Fibroblast of skin of left quadriceps (primary cell): ENCODE data around the gene RNF32.
"Not testable (repeated sequence)": the region's sequence is repeated elsewhere in the genome, so short reads cannot be mapped to it uniquely, and the experiment has no call there.

ENCODE experiments used
- DNase-seq, 2 experiments: peaks; one replicate each; pipeline ENCODE4 v3.0.0-alpha.2; 2013; ENCODE audit warnings: low read depth in 2 of 2

Gene RNF32

DNA sequence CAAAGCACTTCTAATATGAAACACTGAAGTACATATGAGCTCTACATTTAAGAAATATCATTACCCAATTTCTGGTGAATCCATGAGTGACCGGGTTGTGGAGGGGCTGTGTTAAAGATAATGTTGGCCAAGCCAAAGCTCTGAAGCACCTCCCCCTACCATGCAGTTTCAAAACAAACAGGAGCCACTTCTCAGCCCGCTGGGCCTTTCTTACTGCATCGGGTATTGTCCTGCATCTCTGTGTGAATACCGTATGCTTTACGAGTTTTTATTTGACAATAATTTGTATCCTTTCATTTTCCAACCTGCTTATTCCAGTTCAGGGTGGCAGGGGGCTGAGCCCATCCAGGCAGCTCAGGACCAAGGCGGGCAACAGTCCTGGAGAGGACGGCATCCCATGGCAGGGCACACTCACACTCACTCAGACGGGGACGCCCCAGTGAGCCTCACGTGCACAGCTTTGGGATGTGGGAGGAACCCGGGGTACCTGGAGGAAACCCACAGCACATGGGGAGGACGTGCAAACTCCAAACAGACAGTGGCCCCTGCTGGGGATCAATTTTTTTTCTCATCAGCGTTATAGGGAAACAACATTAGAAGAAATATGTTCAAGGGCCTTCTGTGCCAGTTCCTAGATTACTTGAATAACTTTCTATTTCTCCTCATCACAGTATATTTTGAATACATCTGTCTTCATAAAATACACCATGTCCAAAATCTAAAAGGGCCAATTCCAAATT lies 1.9 kb downstream of the RNF32 start:
- DNase-seq, result no peak

DNA sequence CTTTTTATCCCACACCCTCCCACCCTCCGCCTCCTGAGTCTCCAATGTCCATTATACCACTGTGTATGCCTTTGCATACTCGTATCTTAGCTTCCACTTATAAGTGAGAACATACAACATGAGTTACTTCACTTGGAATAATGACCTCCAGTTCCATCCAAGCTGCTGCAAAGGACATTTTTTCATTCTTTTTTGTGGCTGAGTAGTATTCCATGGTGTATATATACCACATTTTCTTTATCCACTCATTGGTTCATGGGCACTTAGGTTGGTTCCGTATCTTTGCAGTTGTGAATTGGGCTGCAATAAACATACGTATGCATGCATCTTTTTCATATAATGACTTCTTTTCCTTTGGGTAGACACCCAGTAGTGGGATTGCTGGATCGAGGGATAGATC lies 6.8 kb downstream of the RNF32 start:
- not testable (repeated sequence) for DNase-seq

DNA sequence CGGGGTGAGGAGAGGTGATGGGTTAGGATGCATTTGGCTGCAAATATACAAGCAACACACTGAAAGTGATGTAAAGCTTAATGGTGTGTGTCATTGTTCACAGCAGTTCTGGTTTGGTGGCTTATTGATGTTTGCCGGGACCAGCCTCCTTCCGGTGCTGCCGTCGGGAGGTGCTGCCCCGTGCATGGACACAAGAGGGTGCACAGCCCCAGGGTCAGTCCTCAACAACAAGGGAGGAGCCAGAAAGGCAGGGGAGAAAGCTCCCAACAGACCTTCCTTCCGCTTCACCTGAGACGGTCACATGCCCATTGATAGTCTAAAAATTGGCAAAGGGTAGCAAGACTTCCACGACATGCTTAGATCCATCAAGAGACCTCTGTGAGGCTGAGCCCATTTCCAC lies 9.5 kb downstream of the RNF32 start:
- no peak for DNase-seq

DNA sequence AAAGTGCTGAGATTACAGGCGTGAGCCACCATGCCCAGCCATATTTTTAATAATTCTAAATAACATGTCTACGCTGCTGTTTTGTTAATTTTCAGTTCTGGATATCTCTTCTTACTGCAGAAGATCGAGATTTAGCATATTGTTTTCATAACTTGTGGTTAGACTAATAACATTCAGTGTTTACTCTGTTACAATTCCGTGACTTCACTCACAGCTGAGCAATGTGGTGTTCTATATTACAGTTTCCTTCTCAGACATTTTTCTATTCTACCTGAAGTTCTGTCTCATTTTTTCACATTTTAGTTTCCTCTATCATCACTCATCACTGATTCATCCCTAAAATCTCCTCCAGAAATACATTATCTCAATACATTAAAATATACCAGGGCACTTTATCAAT lies 10.9 kb downstream of the RNF32 start:
- DNase-seq, result no peak

DNA sequence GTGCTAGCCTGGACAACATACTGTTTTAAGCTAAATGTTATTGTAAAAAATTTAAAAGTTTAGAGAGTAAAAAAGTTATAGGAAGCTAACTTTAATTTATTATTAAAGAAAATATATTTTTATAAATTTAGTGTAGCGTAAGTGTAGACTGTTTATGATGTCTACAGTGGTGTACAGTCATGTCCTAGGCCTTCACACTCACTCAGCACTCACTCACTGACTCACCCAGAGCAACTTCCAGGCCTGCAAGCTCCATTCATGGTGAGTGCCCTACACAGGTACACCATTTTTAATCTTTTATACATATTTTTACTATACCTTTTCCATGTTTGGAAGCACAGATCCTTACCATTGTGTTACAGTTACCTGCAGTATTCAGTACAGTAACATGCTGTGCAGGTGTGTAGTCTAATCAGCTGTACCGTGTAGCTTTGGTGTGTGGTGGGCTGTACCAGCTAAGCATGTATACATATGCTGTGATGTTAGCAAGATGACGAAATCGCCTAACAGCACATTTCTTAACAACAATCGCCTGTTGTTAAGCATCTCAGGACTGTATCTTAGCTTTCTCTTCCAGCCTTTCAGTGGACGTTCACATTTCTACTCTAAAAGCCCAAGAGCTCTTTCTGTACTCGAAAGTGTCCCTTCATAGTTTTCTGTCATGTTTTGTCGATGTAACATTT lies 12.5 kb downstream of the RNF32 start:
- DNase-seq, result no peak

DNA sequence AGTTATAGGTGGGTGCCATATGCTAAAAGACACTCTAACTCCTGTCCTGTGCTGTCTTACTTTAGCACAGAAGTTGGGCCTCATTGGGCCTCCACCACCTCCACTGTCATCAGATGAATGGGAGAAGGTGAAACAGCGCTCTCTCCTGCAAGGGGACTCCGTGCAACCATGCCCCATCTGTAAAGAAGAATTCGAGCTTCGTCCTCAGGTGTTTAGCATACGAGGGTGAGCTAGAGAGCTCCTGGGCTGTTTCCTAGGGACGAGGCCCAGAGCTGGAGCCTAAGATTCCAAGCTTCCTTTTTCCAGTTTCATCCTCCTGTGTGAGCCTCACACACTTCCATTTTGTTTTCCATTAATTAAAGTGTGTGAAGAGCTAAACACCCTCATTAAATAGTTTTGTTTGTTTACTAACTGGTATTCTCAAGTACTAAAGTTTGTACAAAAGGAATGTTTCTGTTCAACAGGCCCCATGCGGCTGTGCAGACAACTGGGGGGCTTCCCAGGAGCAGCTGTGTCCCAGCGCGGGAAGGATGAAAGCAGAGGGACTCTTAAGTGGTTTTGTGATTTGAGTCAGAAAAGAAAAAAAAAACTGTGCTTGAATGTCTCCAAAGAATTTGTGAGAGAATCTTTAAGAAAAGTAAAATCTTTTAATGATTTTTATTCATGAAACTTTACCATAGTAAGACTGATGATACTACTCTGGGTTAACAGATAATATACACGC lies 14.1 kb downstream of the RNF32 start:
- DNase-seq, result no peak

DNA sequence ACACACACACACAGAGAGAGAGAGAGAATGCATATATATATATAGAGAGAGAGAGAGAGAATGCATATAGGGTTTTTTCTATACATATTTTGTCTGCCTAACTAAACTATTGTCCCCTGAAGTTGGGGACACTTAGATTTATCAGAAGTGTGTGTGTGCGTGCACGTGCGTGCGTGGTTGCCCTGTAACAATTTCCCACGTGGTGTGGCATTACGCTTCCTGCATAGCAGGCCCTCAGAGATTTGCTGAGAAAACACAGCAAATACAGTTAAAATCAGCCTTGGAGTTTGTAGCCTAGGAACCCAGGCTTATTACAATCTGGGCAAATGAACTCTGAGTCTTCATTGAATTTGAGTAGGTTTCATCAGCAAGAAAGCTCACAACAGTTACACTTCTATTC lies 14.7 kb downstream of the RNF32 start:
- no peak for DNase-seq

DNA sequence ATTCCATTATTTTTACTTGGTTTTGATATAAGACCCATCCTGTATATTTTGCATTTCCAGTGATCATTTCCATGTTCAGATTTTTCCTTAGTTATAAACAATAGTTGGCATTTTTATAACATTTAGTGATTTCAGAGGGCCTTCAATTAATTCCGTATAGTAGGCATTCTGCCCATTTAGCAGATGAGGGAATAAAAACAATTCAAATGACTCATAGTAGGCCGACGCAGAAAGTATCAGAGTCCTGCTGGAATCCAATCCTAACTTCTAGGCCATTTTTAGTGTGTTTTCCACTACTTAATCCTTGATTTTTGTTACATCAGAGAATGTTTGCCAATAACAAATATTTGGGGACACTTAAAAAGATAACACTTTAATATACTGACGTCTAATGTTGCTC lies 15.4 kb downstream of the RNF32 start:
- no peak for DNase-seq

DNA sequence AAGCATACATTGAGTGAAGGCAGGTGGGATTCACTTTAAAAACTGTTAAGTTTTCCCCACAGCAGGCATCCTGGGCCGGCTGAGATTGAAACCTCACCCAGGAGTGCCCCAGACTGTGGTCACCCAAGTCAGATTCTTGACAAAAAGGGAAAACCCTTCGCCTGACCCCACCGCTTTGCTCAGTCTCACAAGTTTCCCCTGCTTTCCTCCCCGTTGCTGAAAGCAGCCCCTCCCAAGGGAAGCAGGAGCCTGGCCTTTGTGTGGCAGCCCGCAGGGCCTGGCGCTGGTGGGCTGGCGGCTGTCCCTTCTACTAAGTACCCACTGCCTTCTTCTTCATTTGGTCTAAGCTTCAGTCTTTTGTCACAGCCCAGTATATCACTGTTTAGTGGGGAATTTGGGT lies 16.0 kb downstream of the RNF32 start:
- no peak for DNase-seq

DNA sequence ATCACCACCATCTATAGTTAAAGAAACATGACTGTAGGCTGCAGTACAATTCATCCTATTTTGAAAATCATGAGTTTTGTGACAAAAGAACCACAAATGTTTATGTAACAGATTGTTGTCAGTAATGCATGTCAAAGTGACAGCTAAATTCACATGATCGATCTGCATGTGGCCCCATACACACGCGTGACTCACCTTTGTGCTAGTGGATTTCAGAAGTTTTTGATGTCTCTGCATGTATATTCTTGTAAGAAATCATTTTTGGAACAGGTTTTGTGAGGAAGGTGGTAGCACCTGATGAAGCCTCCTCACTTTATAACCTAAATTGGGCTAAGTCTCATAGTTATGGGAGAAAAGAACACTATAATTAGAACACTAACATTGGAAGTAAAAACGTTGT lies 17.1 kb downstream of the RNF32 start:
- no peak for DNase-seq

DNA sequence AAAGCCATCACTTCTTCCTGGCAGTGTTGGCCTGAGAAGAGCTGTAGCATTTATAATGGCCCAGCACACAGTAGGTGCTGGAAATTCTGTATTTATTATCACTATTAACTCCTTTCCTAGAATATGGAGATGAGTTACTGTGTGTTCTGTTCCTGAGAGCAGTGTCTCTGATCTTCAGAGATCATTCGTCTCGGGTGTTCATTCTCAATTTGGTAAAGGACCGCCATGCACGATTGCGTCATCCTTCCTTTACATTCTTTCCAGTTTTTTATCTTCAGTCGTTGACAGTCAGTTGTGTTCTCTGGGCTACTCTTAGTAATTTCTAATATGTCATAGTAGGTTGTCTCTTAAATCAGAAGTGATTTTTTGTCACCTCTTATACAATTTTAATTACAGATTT lies 18.6 kb downstream of the RNF32 start:
- DNase-seq, result no peak

DNA sequence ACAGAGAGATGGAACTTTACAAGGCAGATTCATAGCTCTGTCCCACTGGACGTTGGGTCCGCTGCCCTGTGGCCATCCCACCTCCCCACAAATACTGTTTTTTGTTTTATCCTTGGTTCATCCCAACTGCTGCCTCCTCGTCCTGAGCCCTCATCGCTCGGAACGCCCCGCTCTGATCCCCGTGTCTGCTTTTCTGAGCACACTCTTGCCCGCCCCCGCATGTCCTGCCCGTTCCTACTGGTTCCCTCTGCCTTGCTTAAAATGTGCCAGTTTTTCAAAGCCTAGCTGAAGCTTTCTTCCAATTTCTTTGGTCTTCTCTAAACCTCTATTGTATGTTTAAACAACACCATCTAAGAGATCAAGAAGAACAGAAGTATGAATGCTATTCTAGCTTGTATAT lies 19.4 kb downstream of the RNF32 start:
- DNase-seq, result no peak

DNA sequence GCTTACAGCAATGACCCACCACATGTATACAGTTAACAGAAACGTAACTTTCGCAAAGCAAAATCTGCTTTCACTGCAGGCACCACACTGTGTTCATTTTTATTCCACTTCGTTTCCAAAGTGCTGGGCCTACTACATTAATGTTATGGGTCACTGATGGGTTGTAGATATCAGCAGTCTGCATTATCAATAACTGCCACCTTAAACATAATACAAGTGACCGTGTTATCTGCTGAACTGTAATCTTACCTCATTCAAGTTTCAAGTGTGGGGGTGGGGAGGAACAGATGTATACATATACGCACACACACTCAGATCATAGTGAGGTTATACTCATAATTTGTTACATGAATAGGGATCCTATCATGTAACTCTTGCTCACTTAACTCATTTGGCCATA lies 21.1 kb downstream of the RNF32 start:
- no peak for DNase-seq

DNA sequence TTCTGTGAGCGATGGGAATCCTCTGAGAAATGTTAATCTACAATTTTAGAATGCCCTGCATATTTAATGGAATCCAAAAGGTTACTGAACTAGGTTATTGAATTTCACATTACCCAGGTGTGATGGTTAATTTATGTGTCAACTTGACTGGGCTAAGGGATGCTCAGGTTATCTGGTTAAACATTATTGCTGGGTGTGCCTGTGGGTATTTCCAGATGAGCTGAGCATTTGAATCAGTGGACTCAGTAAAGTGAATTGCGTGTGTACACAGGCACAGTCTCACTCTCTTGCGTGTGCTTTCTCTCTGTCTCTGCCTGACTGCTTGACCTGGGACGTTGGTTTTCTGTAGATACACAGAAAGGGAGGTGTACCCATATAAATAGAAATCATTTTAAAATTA lies 21.7 kb downstream of the RNF32 start:
- no peak for DNase-seq

DNA sequence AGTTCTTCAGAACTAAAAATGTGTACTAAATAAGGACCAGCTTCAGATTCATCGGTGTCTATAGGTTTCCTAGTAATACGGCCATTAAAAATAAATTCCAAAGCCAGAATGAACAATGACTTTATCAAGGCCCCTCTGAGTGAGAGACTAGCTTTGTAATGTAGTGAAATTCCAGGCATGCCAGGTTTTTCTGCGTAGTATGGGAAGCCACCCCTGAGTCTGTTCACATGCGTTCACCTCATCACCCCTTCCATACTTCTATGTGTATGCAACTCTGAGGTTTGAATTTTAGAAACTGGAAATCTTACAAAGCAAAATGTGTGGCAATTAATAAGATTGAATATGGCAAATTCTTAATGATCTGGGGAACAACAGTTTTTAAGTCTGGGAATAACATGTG lies 24.5 kb downstream of the RNF32 start:
- no peak for DNase-seq

DNA sequence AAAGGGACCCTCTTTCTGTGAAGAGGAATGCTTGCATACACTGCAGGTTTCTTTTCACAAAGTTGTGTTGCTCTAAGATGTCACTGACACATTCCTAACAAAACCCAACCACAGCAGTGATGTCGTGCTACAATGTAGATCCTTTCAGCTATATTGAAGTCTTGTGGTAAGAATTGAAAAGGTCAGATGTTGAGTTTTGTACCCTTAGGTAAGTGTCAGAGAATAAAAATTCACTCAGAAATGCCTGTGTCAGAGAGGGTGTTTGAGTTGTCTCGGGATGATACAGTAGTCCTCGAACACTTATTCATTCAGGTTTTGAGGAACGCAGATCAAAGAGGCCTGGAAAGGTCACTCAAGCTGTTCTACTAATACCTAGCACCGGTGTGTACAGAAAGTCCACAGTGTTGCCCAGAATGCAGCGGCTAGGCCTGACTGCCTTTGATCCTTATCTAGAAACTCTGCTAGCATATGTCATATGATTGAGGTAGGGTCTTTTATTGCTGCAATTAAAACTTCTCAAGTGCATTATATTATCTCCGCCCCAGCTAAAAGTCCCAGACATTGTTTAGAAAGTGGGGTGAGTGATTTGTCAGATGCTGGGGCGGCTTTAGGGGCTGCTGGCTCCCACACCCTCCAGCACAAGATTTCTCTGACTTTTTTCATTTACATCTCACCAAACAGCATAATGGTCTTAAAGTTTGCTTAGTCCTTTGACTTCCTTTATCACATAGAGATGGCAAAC lies 26.0 kb downstream of the RNF32 start:
- DNase-seq, result no peak

DNA sequence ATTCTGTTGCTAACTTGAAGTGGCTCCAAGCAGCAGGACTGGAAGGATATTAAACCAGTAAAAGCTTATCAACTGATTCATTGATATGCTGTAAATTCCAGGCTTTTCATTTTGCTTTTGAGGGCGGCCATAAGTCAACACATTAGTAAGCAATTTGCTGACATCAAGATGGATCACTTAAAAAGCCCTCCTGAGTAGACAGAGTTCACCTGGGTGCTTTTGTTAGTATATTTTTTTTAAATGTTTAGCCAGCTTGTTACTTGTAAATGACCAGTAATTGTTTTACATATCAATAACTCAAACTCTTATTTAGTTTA lies 26.5 kb downstream of the RNF32 start:
- no peak for DNase-seq

DNA sequence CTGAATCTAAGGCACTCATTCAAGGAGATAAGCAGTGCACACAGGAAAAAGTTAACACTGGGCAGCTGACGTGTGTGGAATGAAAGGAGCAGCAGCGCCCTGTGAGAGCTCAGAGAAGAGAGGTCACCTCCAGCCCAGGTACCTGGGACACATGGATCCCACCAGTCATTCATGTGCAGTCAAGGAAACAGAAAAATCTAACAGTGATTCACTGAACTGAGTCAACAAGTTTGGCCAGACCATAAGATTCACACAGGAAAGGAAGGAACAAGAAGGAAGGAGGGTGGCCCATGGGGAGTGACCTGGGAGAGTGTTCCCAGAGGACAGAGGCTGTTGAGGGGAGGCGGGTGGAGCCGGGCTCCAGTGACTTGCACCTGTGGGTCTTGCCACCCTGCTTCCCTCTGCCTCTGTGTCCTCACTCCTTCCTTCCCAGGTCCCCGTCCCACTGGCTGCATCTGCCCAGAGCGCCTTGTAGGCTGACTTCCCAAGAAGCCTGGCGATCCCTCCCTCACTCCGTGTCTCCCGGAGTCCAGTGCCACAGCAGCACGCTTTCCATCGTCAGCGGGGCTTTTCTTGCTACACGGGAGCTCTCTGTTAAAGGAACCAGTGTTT lies 27.7 kb downstream of the RNF32 start:
- DNase-seq, result no peak

DNA sequence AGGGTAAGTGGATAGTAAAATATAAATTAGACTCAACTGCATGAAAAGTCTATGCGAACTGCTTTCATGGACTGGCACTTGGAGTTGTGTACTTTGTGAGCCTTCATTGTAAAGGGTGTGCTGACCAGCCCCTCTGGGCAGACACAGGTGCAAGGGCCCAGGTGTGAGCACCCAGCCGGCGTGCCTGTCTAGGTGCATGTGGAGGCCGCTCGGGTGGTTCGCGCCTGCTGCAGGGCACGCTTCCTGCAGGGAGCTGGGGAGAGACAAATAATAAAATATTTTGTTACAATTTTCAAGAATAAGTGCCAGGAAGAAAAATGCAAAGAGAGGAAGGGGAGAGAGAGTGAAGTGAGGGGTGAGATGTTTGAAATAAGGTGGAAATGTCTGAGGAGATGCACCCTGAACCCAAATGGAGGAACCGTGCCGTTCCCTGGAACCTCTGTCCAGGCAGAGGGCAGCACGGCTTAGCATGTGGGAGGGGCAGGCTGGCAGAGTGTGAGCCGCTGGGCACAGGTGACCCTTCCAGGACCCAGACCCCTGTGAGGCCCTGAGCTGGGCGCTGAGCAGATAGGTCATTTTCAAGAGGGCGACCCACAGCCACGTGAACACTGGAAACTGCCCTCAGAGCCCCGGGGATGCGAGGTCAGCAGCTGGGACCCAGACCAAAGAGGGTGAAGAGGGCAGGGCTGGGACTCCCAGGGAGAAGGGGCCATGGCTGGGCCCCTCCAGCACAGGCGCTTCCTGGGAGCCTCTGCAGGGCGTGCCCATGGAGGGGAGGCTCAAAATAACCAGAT lies 28.7 kb downstream of the RNF32 start:
- no peak for DNase-seq

DNA sequence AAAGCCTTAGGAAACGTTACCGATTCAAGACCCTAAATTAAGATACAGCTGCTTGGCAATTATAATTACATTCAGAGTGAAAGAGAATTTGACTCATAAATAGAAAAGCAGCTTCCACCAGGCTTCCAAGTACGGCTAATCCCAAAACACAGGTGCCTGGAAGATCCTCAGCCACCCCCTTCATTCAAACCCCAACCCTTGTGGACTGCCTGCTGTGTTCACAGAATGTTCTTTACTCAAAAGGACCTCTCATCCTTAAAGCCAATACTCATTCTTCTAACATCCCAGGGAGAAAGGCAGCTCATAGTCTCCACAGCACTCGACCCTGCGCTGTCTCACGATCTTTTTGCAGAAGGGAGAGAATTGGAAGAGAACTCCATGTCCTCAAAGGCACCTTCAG lies 32.9 kb downstream of the RNF32 start:
- no peak for DNase-seq

DNA sequence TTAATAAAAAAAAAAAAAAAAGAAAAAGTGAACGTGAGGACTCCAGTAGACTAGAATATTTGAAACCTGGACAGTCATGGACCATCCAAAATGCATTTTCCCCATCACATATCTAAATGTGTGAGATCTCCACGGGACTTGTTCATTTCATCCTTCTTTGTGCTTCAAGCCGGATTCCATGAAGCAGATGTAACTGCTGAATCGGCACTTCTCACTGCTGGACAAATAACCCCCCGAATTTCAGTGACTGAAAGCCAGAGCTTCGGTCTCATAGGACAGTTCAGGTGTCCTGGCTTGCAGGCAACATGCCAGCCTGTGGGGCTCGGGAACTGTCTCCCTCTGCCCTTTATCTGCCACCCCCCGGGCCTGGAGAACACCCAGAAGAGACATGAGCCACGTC lies 33.3 kb downstream of the RNF32 start:
- DNase-seq, result no peak
